Stimulated activated CD4-positive, alpha-beta T cell treated with anti-CD3 and anti-CD28 coated beads, Interleukin-4, amount 100 ng/mL, for 48 hours (primary cell): ENCODE results near the gene CNTN5.
"Not testable (repeated sequence)": the region's sequence is repeated elsewhere in the genome, so short reads cannot be mapped to it uniquely, and the experiment has no call there.

Experiments used
- DNase-seq, 2 donors: peaks; one replicate each; pipeline ENCODE4 v3.0.0-alpha.2; 2020; ENCODE audit warnings: low read depth in 2 of 2

Gene CNTN5

DNA sequence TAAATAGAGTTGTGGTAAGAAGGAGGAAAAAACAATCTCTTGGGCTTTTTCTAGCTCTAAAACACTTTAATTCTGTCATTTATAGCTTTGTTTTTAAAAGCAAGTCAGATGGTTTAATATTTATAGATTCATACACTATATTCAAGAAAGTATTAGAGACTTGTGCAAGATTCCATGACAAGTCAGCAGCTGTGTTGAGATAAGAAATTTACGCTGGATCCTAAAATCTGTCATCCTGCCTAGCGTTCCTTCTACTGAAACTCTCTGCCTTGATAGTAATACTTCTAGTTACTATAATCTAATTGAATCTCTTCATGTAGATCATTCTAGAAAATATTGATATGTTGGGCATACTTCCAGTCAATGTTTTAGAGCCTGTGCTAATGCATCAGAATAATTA is 721.8 kb downstream of the CNTN5 start:
- no peak for DNase-seq

DNA sequence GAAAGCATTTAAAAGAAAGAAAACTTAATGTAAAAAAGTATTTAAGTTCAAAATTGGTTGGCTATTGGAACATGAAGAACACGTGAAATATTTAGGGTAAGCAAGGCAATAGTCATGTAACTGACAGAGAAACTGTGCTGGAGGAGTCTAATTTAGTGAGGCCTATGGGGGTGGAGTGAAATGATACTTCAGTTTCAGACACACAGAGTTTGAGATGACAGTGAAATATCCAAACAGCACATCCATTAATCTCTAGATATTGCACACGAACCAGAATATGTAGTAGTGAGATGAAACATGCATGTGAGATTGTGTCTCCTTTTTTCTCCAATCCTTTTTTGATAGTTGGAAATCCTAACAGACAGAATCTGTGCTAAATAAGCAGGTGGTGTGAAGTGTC is 739.0 kb downstream of the CNTN5 start:
- no peak for DNase-seq

DNA sequence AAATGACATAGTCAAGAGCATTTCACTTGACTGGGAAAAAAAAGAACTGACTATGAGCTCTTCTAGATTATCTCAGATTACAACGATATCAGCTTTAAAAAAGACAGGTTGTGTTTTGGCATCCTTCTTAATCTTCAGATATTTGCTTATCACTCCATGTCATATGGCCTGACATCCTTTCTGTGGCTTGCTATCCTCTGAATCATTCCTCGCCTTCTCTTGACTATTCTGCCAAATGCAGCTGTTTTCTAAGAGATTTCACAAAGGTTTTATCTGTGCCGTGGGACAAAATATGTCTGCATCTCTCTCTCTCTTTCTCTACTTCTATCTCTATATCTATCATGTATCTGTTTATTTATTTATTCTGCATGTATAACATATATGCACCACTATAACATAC is 746.1 kb downstream of the CNTN5 start:
- no peak for DNase-seq

DNA sequence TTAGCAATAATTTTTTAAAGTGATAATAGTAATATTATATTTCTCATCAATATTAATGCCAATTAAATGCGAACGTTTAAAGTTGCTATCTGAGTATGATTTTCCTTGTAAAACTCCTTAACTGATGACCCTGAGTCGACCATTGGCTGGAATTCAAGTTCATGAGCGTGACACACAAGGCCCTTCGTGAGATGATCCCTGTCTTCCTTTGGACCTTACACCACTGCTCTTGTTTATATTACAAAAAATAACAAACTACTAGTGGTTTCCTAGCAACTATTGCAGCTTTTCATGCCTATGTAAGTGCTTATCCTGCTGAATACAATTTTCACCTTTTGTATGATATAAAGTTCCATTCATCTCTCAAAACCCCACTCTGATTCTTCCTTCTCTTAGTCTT is 752.9 kb downstream of the CNTN5 start:
- DNase-seq, result no peak

DNA sequence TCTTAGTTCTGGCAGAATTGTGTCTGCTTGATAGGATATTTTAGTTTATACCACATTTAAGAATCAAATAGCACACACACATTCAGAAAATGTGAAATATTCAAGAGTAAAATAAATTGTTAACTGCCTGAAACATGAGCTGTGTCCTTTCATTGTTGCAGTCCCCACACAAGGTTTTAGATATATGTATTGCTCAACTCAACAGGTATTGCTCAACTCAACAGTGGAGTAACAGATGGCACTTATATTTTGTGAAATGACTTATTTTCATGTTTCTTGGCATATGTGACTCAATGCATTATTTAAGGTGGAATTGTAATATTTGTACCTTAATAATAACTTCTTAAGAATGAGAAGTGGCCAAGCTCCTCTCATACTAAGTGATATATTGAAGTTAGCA is 760.3 kb downstream of the CNTN5 start:
- DNase-seq, result no peak

DNA sequence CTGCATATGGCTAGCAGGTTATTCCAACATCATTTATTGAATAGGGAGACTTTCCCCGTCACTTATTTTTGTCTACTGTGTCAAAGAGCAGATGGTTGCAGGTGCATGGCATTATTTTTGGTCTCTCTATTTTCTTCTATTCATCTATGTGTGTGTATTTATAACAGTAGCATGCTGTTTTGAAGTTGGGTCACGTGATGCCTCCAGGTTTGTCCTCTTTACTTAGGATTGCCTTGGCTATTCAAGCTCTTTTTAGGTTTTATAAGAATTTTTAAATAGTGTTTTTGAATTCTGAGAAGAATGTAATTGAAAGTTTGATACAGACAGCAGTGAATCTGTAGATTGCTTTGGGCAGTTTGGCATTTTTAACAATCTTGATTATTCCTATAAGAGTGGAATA is 770.6 kb downstream of the CNTN5 start:
- DNase-seq, result no peak

DNA sequence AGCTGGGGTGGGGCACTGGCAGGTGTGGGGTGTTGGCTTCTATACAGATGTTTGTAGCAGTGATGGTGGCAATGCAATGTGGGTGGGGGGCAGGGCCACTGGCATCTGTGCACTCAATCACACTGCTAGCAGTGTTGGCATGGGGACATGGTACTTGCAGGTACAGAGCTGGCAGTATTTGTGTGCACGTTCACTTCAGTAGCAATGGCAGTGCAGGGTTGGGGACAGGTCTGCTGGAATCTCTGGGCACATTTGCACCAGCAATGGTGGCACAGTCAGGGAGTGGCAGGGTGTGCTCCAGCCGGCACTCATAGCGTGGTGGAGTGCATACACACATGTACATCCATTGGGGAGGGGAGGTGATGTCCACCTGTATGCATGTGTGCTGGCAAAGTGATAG is 775.2 kb downstream of the CNTN5 start:
- no peak for DNase-seq

DNA sequence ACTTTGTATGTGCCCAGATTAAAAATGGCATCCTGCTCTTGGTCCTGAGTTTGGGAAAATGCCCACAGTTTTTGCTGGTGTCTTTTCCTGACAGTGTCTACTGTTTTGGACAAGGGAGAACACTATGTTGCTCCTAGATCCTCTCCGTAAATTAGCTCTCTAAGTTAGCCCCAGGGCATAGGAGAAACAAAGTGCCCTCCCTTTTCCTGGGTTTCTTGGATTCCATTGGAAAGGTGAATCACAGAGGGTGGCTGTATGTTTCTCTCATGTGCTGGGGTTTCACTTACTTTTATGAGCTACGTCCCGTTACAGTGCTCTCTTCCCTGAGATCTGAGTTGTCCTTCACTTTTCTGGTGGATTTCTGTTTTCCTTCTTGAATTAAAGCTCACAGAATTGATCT is 782.8 kb downstream of the CNTN5 start:
- DNase-seq, result no peak

DNA sequence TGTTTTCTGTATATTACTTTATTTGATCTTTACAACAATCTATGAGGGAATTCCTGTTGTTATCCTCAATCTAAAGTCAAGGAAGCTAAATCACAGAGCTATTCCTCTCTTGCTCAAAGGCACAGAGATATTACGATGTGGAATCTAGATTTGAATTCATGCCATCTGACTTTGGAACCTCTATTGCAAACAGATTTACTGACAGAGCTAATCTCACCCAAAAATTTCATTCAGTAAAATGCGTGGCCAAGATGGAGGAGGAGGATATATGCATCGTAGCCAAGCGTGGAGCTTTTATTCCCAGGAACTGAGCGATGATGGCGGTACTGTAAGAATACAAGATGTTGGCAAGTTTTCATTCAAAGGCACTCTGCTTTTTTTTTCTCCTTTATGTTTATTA is 791.8 kb downstream of the CNTN5 start:
- no peak for DNase-seq

DNA sequence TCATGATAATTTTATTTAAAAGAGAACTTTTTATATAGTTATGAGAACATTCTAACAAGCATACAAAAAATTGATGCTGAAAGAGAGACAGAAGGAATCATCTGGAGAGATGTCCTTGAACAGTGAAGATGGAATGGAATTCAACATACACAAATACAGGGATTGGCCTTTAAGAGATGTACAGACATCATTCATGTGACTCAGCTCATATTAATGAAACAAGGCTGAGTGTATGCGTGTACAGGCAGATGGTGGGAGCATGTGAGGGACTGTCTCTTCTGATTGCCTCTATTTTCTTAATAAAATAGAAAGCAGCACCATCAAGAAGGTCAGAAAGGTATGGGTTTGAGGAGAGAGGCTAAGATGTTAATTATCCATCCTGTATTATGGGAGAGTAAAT is 793.3 kb downstream of the CNTN5 start:
- DNase-seq, result no peak

DNA sequence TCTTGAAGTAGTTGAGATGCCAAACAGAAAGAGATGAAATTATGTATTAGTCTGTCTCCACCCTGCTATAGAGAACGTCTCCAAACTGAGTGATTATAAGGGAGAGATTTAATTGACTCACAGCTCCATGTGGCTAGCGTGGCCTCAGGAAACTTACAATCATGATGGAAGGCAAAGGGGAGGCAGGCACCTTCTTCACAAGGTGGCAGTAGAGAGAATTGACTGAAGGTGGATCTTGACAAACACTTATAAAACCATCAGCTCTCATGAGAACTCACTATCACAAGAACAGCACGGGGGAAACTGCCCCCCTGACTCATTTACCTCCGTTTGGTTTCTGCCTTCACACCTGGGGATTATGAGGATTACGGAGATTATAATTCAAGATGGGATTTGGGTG is 794.0 kb downstream of the CNTN5 start:
- DNase-seq, result no peak

DNA sequence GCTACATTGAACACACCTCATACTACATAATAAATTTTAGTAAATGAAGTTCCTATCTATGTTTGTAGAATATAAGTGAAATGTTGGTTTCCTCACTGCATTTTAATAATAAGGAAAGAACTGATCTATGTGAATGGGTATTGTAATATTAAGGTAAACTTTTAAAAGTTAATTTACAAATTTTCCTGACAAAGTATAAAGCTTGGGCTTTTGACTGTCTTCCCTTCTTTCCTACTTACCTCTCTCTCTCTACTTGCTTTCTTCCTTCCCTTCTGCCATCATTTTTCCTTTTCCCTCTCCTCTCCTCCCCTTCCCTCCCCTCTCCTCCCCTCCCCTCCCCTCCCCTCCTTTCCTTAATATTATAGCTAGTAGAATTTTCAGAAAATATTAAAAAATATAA is 798.2 kb downstream of the CNTN5 start:
- DNase-seq, result no peak

DNA sequence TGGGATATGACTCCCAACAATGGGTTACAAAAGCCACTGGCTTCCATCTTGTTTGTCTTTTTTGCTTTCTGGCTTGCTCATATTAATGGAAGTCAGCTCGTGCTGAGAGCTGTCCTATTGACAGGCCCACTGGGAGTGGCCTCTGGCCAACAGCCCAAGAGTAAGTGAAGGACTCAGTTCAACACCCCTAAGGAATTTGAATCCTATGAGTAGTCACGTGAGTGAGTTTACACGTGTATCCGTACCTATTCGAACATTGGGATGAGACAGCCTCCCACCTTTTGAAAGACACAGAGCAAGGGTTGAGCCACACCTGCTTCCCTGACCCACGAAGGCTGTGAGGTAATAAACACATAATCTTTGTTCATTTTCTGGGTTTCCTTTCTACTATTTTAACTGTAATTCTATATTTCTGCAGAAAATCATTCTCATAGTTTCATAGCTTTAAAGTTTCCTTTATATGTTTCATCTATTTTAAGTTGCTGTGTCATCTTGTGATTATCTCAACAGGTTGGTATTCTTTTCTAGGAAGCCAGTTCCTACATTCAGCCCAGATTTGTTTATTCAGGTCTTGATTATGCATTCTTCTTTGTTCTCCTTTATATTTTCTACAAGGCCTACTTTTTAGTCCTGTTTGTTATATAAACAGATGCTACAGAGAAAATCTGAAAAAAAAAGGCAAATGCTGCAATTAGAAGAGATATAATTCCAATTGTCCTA is 802.3 kb downstream of the CNTN5 start:
- no peak for DNase-seq

DNA sequence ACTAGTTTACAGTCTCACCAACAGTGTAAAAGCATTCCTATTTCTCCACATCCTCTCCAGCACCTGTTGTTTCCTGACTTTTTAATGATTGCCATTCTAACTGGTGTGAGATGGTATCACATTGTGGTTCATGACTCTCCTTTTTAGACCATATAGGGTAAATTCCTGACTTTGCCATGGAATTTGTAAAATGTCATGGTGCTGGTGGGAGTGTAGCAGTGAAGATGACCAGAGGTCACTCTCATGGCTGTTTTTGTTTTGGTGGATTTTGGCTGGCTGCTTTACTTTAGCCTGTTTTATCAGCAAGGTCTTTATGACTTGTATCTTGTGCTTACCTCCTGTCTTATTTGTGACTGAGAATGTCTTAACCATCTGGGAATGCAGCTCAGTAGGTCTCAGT is 816.0 kb downstream of the CNTN5 start:
- not testable (repeated sequence) for DNase-seq

DNA sequence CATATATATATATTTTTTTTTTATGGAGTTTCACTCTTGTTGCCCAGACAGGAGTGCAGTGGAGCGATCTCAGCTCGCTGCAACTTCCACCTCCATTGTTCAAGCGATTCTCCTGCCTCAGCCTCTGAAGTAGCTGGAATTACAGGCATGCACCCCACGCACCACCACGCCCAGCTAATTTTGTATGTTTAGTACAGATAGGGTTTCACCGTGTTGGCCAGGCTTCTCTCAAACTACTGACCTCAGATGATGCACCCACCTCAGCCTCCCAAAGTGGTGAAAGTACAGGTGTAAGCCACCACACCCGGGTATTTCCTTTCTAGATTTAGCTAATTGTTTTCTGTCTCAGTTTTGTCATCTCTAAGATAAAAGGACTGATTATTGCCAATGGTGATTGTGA is 821.1 kb downstream of the CNTN5 start:
- DNase-seq, result no peak

DNA sequence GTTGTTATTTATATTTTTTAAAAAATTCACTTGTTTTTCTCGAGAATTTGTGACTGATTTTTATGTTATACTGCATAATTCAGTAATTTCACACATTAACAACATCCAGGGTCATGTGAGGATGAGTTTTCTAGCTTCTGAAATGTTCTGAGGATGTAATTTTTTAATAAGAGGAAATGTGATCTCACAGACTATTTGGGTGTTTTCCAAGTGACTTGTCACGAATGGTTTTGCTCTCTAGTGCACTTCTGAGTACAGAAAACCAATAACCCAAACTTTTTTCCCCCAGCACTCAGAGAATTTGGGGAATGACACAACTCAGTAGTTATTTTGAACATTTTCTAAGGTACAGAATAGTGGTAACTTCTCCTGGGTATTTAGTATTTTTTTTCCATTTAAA is 845.2 kb downstream of the CNTN5 start:
- no peak for DNase-seq

DNA sequence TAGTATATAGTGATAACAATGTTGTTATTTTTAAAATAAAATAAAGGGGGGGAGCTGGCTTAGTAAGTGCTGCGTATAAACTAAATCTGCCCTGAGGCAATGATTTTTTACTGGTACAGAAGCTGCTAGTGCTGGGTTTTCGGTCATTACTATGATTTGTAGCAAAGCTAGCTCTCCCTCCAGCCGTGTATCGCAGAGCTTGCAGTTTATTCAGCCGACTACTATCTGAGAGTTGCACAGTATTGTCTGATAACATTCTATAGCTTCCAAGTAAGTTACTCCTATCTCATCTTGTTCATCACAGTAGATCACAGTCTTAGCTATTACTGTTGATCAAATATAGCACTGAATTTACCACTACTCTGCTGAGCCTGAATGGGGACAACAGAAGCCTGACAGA is 860.9 kb downstream of the CNTN5 start:
- DNase-seq, result no peak

DNA sequence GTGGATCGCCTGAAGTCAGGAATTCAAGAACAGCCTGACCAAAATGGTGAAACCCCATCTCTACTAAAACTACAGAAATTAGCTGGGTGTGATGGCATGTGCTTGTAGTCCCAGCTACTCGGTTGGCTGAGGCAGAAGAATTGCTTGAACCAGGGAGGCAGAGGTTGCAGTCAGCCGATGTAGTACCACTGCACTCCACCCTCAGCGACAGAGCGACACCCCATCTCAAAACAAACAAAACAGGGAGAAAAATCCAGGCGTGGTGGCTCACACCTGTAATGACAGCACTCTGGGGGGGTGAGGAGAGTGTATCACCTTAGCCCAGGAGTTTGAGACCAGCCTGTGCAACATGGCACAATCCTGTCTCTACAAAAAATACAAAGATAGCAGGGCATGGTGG is 864.0 kb downstream of the CNTN5 start:
- DNase-seq, result no peak

DNA sequence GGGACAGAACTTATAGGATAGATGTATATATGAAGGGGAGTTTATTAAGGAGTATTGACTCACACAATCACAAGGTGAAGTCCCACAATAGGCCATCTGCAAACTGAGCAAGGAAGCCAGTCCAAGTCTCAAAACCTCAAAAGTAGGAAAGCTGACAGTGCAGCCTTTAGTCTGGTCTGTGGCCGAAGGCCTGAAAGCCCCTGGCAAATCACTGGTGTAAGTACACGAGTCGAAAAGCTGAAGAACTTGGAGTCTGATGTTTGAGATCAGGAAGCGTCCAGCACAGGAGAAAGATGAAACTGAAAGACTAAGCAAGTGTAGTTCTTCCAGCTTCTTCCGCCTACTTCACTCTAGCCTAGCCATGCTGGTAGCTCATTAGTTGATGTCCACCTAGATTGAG is 866.7 kb downstream of the CNTN5 start:
- DNase-seq, result no peak

DNA sequence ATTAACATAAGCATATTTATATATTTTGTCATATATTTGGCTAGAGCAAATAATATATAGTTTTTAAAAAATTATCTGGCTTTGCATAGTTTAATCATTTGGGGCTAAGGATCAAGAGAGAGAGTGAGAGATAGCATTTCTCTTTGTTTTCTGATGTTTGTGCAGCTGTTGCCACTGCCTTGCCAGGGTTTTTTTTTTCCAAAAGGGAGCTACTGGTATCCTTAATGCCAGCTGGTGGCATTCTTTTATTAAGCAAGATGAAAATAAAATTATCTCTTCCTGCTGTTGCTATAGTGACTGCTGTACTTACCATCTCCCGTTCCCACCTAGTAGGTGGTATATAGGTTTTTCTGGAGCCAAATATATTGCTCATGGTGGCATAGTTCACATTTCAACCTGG is 873.1 kb downstream of the CNTN5 start:
- DNase-seq, result no peak

DNA sequence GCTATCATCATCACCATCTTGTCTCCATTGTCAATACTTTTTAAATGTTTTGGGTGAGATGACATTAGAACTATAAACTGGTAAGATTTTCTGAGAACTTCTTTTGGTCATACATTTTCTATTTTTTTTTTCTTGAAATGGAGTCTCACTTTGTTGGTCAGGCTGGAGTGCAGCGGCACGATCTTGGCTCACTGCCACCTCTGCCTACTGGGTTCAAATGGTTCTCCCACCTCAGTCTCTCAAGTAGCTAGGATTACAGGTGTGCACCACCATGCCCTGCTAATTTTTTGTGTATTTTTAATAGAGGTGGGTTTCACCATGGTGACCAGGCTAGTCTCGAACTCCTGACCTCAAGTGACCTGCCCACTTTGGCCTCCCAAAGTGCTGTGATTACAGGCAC is 880.4 kb downstream of the CNTN5 start:
- DNase-seq, result no peak

DNA sequence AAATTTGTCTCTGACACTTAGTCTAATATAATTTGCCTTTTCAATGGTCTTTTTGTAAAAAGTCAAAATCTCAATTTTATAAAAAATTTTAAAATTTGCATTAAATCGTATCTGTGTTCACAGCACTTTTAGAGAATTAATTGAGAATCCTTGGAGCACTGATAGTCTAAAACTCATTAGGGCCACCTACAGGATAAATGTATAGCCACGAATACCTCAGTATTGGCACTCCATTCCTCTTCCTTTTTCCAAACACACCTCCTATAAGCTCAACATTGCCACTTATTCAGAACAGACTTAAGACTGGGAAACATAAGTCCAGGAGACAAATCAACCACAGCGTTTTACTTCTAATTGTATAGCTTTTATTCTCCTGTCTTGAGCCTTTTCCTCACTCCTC is 890.4 kb downstream of the CNTN5 start:
- no peak for DNase-seq

DNA sequence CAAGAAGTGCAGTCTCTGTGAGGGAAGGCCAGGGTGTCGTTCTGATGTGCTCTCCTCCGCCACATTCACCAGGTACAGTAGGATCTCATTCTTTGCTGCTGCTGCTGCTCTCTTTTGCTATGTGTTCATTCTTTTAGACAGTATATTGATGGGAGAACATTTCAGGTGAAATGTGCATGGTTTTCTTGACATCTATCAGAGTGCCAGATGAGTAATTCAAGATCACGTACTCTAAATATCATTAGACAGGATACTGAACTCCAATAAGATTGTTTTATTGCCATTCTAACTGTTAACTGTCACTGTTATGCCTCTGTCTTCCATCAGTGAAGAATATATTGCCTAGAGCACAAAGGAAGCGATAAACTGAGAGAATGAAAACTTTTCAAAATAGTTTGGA is 895.3 kb downstream of the CNTN5 start:
- no peak for DNase-seq

DNA sequence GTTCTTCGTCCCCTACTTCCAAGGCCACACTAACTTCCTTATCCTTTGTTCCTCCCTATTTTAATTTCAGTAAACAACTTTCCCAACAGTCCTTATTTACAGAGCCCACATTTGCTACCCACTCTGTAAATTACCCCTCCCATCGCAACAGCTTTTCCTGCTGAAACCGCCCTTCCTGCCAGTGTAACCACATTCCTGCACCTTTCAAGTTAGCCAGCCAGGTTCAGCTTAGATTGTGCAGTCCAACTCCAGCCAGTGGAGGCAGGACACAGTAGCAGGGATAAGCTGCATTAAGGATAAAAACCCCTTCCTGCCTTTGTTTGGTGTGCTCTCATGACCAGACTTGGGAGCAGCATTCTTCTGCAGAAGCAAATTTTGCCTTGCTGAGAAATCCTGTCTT is 898.0 kb downstream of the CNTN5 start:
- DNase-seq, result no peak

DNA sequence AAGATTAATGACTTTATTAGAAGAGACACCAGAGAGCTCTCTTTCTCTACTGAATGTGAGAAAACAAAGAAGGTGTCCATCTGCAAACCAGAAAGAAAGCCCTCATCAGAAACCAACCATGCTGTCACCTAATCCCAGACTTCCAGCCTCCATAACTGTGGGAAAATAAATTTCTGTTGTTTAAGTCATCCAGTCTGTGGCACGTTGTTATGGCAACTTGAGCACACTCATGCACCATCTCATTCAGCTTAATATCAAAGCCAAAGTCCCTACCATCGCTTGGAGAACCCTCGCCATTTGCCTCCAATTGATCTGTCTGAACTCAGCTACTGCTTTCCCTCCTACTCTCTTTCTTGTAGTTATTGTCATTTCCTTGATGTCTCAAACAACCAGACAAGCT is 900.2 kb downstream of the CNTN5 start:
- DNase-seq, result no peak
